ENCODE measurements around the gene IFT20. TPM values are rescaled to one million over a fixed set of nuclear protein-coding genes. Genes with fewer than 3 reads are reported as not detected.
A peak's percentile ranks its signal among the peaks of the same experiment; 100 is the strongest.

The IFT20 gene
- total RNA-seq, 1 donor from 2014 or later, result 47.2 TPM

DNA sequence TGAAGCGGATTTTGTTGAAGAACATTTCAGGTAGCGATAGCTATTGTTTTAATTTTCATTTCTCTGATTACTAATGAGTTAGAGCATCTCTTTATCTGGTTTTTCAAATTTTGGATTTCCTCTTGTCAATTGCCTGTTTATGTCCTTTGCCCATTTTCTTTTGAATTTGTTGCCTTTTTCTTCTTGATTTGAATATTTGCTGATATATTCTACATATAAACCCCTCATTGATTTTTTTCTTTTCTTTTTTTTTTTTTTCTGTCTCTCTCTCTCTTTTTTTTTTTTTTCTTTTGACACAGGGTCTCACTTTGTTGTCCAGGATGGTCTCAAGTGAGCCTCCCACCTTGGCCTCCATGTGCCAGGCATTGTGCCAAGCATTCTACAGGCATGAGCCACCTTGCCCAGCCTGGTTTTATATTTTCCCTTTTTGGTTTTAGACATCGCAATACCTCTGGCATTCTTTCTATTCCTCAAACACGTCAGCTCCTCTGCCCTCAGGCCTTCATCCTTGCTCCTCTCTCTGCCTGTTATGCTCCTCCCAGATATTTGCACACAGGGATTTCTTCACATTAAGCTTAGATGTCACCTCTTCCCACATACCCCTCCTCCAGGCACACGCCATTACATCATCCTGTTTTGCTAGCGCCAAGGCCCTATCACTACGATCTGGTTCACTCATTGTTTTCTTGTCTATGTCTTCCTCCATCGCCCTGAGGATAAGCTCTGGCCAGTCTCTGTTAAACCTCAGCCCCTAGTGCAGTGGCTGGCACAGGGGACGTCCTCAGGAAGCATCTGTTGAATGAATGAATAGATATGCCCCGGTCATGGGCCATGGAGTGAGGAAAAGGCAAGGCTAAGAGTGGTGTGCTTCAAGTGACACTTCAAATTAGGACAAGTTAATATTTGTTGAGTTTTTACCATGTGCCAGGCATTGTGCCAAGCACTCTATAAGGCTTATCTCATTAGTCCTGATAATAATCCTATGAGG lies 44.8 kb upstream of the IFT20 start:
- peaks cover 7% of the 10 kb centered on the region for H3K36me3 Mint-ChIP-seq (ENCODE audit: low read depth, unreplicated experiment)
- H3K9me3 Mint-ChIP-seq (ENCODE audit: unreplicated experiment), result no peaks in the 10 kb centered on the region
- peak overlapping the region; percentile 0 for H3K4me3 Mint-ChIP-seq (ENCODE audit: unreplicated experiment)
- peaks cover 23% of the 10 kb centered on the region for H3K27me3 Mint-ChIP-seq (ENCODE audit: unreplicated experiment)
- peaks cover 29% of the 10 kb centered on the region for H3K4me1 Mint-ChIP-seq (ENCODE audit: unreplicated experiment)
- DNase-seq (ENCODE audit: low spot score), result peak; percentile 38
- H3K27ac Mint-ChIP-seq (ENCODE audit: unreplicated experiment), result peak overlapping the region; percentile 81
- TF ChIP-seq, protein P1, sequence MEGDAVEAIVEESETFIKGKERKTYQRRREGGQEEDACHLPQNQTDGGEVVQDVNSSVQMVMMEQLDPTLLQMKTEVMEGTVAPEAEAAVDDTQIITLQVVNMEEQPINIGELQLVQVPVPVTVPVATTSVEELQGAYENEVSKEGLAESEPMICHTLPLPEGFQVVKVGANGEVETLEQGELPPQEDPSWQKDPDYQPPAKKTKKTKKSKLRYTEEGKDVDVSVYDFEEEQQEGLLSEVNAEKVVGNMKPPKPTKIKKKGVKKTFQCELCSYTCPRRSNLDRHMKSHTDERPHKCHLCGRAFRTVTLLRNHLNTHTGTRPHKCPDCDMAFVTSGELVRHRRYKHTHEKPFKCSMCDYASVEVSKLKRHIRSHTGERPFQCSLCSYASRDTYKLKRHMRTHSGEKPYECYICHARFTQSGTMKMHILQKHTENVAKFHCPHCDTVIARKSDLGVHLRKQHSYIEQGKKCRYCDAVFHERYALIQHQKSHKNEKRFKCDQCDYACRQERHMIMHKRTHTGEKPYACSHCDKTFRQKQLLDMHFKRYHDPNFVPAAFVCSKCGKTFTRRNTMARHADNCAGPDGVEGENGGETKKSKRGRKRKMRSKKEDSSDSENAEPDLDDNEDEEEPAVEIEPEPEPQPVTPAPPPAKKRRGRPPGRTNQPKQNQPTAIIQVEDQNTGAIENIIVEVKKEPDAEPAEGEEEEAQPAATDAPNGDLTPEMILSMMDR (IDR thresholded peaks at IDR 0.05; ENCODE audit: unreplicated experiment), result no peak

DNA sequence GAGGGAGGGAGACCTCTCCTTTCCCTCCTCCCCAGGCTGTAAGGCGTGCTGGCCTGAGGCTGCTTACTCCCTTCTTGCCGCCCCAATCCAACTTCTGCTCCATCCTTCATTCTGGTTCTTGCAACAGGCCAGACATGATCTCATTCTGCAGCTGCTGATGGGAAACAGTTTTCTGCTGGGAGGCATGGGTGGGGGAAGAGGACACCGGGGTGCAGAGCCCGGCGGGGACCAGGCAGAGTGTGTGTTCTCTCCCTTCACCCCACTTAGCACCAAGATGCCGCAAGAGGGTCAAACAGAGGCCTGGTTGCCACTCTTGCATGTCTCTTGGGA lies 37.6 kb upstream of the IFT20 start:
- Mint-ChIP-seq H3K4me1 (ENCODE audit: unreplicated experiment) (peaks cover 6% of the 10 kb centered on the region), H3K27me3 (ENCODE audit: unreplicated experiment) (peaks cover 17% of the 10 kb centered on the region), H3K27ac (ENCODE audit: unreplicated experiment) (no peak overlapping the region), H3K4me3 (ENCODE audit: unreplicated experiment) (peak overlapping the region; percentile 79), H3K36me3 (ENCODE audit: low read depth, unreplicated experiment) (no peaks in the 10 kb centered on the region), H3K9me3 (ENCODE audit: unreplicated experiment) (no peaks in the 10 kb centered on the region)
- DNase-seq (ENCODE audit: low spot score), result no peak
- TF ChIP-seq, protein P1 (IDR thresholded peaks at IDR 0.05; ENCODE audit: unreplicated experiment), result no peak

DNA sequence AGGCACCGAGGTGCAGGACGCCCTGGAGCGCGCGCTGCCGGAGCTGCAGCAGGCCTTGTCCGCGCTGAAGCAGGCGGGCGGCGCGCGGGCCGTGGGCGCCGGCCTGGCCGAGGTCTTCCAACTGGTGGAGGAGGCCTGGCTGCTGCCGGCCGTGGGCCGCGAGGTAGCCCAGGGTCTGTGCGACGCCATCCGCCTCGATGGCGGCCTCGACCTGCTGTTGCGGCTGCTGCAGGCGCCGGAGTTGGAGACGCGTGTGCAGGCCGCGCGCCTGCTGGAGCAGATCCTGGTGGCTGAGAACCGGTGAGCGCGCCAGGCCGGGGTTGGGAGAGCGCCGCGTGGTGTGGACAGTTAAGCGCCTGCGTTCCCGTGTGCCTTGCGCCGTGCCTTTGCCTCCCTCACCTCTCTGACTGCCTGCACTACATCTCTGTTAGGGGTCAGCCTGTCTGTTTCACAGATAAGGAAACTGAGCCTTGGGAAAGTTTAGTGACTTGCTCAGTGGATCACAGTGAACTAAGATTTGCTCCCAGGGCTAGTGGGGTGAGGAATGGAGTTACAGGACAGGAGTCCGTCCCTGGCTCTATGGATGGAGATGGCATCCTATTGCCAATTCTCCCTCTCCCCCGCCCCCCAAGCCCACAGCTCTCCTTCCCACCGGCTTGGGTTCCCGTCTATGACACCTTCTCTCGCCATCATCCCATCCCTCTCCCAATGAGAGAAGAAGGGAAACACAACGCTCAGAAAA lies 37.1 kb upstream of the IFT20 start:
- Mint-ChIP-seq H3K27me3 (ENCODE audit: unreplicated experiment) (peaks cover 17% of the 10 kb centered on the region), H3K4me1 (ENCODE audit: unreplicated experiment) (peaks cover 6% of the 10 kb centered on the region), H3K9me3 (ENCODE audit: unreplicated experiment) (no peaks in the 10 kb centered on the region), H3K27ac (ENCODE audit: unreplicated experiment) (no peak overlapping the region), H3K4me3 (ENCODE audit: unreplicated experiment) (peak overlapping the region; percentile 79), H3K36me3 (ENCODE audit: low read depth, unreplicated experiment) (no peaks in the 10 kb centered on the region)
- TF ChIP-seq, protein P1 (IDR thresholded peaks at IDR 0.05; ENCODE audit: unreplicated experiment), result no peak
- no peak for DNase-seq (ENCODE audit: low spot score)

DNA sequence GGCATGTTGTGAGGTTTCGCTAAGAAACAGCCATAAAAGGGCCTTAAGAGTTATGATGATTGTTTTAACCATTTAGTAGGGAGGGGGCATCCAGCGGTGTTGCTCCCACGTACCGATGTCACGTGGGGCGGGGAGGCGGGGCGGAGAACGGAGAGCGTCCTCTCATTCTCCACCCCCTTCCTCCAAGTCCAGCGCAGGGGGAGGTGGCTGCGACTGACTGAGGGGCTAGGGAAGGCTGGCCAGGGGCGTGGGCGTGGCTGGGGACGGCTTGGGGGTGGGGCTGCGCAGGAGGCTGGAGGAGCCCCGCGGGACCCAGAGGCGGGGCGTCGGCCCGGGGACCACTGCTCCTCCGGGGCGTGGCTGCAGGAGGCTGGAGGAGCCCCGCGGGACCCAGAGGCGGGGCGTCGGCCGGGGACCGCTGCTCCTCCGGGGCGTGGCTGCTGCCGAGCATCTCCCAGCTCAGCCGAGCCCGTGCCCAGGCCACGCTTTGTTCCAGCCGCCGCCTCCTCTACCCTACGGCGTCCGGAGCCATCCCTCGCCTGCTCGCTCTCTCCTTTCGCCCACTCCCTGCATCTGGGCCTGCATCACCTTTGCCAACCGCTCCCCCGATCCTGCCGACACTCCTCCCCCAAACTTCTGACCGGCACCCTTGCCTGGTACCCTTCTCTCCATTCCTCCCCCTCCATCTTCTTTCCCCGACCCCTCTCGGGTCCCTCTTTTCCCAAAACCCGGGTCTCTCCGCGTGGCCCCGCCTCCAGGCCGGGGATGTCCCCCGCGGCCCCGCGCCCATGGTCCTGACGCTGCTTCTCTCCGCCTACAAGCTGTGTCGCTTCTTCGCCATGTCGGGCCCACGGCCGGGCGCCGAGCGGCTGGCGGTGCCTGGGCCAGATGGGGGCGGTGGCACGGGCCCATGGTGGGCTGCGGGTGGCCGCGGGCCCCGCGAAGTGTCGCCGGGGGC lies 36.3 kb upstream of the IFT20 start, which contains the start of gene SARM1:
TSS of gene SARM1 (plus strand) at position 450 of the 958 bp plus-strand sequence. CDS start at position 789, 339 bp downstream.
- no peak within 1 kb of the TSS for H3K27ac Mint-ChIP-seq (ENCODE audit: unreplicated experiment)
- H3K36me3 Mint-ChIP-seq (ENCODE audit: low read depth, unreplicated experiment), result no peaks in the 10 kb centered on the region
- TF ChIP-seq, protein P1 (IDR thresholded peaks at IDR 0.05; ENCODE audit: unreplicated experiment), result no peak
- no peaks in the 10 kb centered on the region for H3K9me3 Mint-ChIP-seq (ENCODE audit: unreplicated experiment)
- DNase-seq (ENCODE audit: low spot score), result peak; percentile 78
- H3K27me3 Mint-ChIP-seq (ENCODE audit: unreplicated experiment), result peaks cover 17% of the 10 kb centered on the region
- H3K4me1 Mint-ChIP-seq (ENCODE audit: unreplicated experiment), result peaks cover 6% of the 10 kb centered on the region
- H3K4me3 Mint-ChIP-seq (ENCODE audit: unreplicated experiment), result peak within 1 kb of the TSS; percentile 88
